Calu3 (cell line): ENCODE measurements around the gene ZNF770. TPM values are rescaled to one million over a fixed set of nuclear protein-coding genes. Genes with fewer than 3 reads are reported as not detected.
"Not testable (repeated sequence)": the region's sequence is repeated elsewhere in the genome, so short reads cannot be mapped to it uniquely, and the experiment has no call there.

Source experiments
- BruUV-seq: library from RNA; stranded (reverse); fragments of 400-500 nt; replicated peaks from 2 replicates; lab custom pipeline; 2021; lab: Mats Ljungman, UMichigan
- CTCF ChIA-PET: fragments of 300-600 bp; sonication (Branson Sonifier 250); formaldehyde crosslinking; loops from one replicate; lab custom pipeline; 2022; ENCODE audit warnings: antibody characterized with exemption; lab: Charles Lee
- DNase-seq: peaks from one replicate; pipeline ENCODE4 v3.0.0; 2022
- H3K27ac Mint-ChIP-seq: one replicate; pipeline ENCODE4 v1.8.0; 2022; ENCODE audit warnings: mixed read lengths; ENCODE audit not compliant: unreplicated experiment
- H3K27me3 Mint-ChIP-seq: one replicate; pipeline ENCODE4 v1.8.0; 2022; ENCODE audit warnings: mixed read lengths; ENCODE audit not compliant: unreplicated experiment
- H3K36me3 Mint-ChIP-seq: one replicate; pipeline ENCODE4 v1.8.0; 2022; ENCODE audit warnings: mild to moderate bottlenecking, moderate library complexity, mixed read lengths; ENCODE audit not compliant: insufficient read depth, unreplicated experiment
- H3K4me1 Mint-ChIP-seq: one replicate; pipeline ENCODE4 v1.8.0; 2022; ENCODE audit warnings: mild to moderate bottlenecking, low read depth, mixed read lengths; ENCODE audit not compliant: unreplicated experiment
- H3K4me3 Mint-ChIP-seq: one replicate; pipeline ENCODE4 v1.8.0; 2022; ENCODE audit warnings: mild to moderate bottlenecking, low read depth, moderate library complexity, mixed read lengths; ENCODE audit not compliant: unreplicated experiment
- H3K9me3 Mint-ChIP-seq: one replicate; pipeline ENCODE4 v1.8.0; 2022; ENCODE audit warnings: low read depth, mixed read lengths; ENCODE audit not compliant: unreplicated experiment
- CTCF ChIP-seq: fragments of 200-600 bp; IDR thresholded peaks from one replicate; pipeline ENCODE4 v1.8.0; 2022; ENCODE audit warnings: antibody characterized with exemption; ENCODE audit not compliant: unreplicated experiment
- intact Hi-C: fragments of 100-400 bp; cut with micrococcal nuclease; formaldehyde crosslinking; loops from one replicate; pipeline ENCODE4 v1.10.0; 2022; ENCODE audit not compliant: unreplicated experiment
- total RNA-seq: library from RNA; stranded (reverse); gene quantifications from 2 replicates; pipeline ENCODE4 v1.2.3, GENCODE V29; 2022

ZNF770 gene
- total RNA-seq, 1 experiment from 2014 or later, result 12.8 TPM

- BruUV-seq, result no TSS peak
- DNase-seq, result no peak
- Mint-ChIP-seq H3K36me3 (no peaks in the 10 kb centered on the region), H3K4me3 (no peak overlapping the region), H3K9me3 (no peaks in the 10 kb centered on the region), H3K4me1 (no peaks in the 10 kb centered on the region), H3K27ac (no peak overlapping the region), H3K27me3 (no peaks in the 10 kb centered on the region)
- CTCF ChIA-PET, result no interaction called here
- no peak for TF ChIP-seq CTCF
- intact Hi-C loops, result no loop called here
Observed at GRCh38 chr15:34941831-34942230, 46.3 kb downstream of the ZNF770 start.

- no TSS peak for BruUV-seq
- no peak for TF ChIP-seq CTCF
- no peak overlapping the region for H3K4me3 Mint-ChIP-seq
- no peaks in the 10 kb centered on the region for H3K9me3 Mint-ChIP-seq
- intact Hi-C loops, result no loop called here
- no peaks in the 10 kb centered on the region for H3K27me3 Mint-ChIP-seq
- no peaks in the 10 kb centered on the region for H3K4me1 Mint-ChIP-seq
- CTCF ChIA-PET, result no interaction called here
- no peak overlapping the region for H3K27ac Mint-ChIP-seq
- no peak for DNase-seq
- no peaks in the 10 kb centered on the region for H3K36me3 Mint-ChIP-seq
Observed at GRCh38 chr15:34941185-34941698, 46.8 kb downstream of the ZNF770 start.

- H3K27ac Mint-ChIP-seq, result no peak overlapping the region
- H3K9me3 Mint-ChIP-seq, result no peaks in the 10 kb centered on the region
- CTCF ChIA-PET, result no interaction called here
- TF ChIP-seq CTCF, result no peak
- intact Hi-C loops, result no loop called here
- H3K4me3 Mint-ChIP-seq, result no peak overlapping the region
- H3K27me3 Mint-ChIP-seq, result no peaks in the 10 kb centered on the region
- H3K36me3 Mint-ChIP-seq, result no peaks in the 10 kb centered on the region
- no peaks in the 10 kb centered on the region for H3K4me1 Mint-ChIP-seq
- no TSS peak for BruUV-seq
- DNase-seq, result no peak
Observed at GRCh38 chr15:34933432-34933975, 54.6 kb downstream of the ZNF770 start.

GRCh38 chr15:34928349-34928748 is 59.7 kb downstream of the ZNF770 start:
- BruUV-seq, H3K9me3 Mint-ChIP-seq, H3K4me1 Mint-ChIP-seq, H3K27me3 Mint-ChIP-seq, DNase-seq, H3K36me3 Mint-ChIP-seq, H3K4me3 Mint-ChIP-seq, H3K27ac Mint-ChIP-seq, intact Hi-C loops, CTCF ChIA-PET: not testable (repeated sequence)

Other genes starting within 250 kb of the ZNF770 start
- gene GJD2, start 233.3 kb downstream of the ZNF770 start, total RNA-seq, result not detected in 2 replicates
- not detected in 2 replicates for gene ACTC1, start 192.7 kb downstream of the ZNF770 start, total RNA-seq
- gene AQR, start 18.5 kb downstream of the ZNF770 start, total RNA-seq, result 14.7 and 15.8 TPM in 2 replicates
- not detected in 2 replicates for gene NANOGP8, start 97.0 kb upstream of the ZNF770 start, total RNA-seq